ENCODE results near the gene SPAG16.

Gene SPAG16

GRCh38 chr2:214156971-214157370, 872.7 kb downstream of the SPAG16 start:
- no peak for DNase-seq (ENCODE audit: low read depth in 2 of 2)

- no peak for DNase-seq (ENCODE audit: low read depth in 2 of 2)
Observed at GRCh38 chr2:214158851-214159250, 874.6 kb downstream of the SPAG16 start.

DNA sequence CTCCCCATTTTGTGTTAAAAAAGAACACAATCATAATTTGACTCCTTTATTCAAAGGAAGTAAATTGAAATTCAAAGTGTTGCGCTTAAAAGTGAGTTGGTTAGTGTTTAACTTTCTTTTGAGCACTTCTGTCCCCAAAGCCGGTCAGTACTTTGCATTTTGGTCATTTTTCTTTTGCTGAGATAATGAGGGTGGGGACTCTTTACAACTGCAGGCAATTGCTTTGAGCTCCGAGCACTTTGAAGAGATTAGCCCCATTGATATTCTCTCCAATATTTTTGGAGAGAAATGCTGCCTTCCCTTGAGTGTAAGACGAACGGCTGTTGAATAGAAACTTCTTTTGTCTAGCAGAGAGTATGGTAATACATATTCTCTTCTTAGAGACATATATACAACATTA, 885.0 kb downstream of the SPAG16 start:
- DNase-seq (ENCODE audit: low read depth in 2 of 2), result no peak

DNA sequence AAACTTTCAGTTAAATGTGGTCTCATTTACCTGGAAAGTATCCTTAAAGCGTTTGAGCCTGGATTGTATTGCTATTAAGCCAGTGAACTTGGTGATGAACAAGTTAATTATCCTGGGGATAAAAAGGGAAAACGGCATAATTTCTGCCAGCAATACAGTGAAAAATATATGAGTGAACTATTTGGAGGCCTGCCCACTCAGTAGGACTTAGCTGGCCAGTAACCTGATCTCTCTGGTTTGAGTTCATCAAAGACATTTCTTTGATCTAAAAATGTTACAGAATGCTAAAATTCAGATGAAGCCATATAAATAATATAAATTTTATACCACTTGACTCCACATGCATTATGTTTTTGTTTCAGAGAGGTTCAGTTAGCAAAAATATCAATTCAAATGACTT, 885.5 kb downstream of the SPAG16 start:
- no peak for DNase-seq (ENCODE audit: low read depth in 2 of 2)

DNA sequence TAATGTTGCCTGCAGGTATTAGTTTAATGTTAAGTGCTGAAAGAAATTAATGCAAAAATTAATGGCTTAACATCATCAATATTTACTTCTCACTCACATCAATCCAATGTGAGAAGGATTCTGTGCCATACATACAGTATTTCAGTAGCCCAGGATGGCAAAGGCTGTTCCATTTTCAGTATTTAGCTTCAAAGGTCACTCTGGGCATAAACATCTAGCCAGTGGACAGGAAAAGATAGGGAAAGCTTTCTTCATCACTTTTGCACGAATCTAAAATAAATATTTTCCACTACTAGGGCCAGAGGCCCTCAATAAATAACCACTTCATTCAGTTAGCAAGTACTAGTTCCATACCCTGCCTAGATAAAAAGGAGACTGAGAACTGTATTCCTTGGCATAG, 890.3 kb downstream of the SPAG16 start:
- no peak for DNase-seq (ENCODE audit: low read depth in 2 of 2)

DNA sequence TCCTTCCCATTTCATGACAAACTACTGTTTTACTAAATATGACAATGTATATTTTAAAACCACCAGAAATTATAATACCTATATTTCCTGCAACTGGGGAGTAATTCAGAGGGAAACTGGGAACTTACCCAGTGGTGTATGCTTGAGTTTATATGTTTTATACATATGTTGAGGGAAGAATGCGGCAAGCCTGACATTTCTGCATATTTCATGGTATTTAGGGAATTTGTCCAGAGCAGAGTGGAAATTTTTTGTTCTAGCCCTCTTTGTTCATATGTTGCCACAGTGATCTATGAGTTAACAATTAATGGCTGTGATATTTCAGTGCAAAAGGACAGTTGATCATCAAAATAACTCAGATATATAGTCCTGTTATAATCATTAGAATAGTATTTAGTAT, 895.8 kb downstream of the SPAG16 start:
- no peak for DNase-seq (ENCODE audit: low read depth in 2 of 2)

DNA sequence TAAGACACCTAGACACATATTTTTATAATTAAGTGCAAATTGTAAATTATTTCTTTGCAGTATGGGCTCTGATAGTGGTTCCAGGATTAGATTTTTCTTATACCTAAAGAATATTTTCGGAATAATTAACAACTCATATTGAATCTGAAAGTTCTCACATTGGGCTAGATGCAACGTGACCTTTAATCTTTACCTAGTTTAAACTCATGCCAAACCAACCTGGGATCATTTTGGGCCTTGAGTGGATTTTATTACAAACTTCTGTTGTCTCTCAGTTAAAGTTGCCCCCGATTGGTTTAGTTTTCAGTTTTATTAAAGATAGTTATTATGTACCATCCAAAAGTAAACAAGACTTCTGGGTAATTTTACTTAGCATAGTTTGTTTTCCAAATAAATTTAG, 896.4 kb downstream of the SPAG16 start:
- no peak for DNase-seq (ENCODE audit: low read depth in 2 of 2)

- DNase-seq (ENCODE audit: low read depth in 2 of 2), result no peak
Observed at GRCh38 chr2:214184461-214184860, 900.2 kb downstream of the SPAG16 start.

GRCh38 chr2:214185546-214185945, 901.3 kb downstream of the SPAG16 start:
- DNase-seq (ENCODE audit: low read depth in 2 of 2), result no peak

- no peak for DNase-seq (ENCODE audit: low read depth in 2 of 2)
Observed at GRCh38 chr2:214192711-214193110, 908.4 kb downstream of the SPAG16 start.

DNA sequence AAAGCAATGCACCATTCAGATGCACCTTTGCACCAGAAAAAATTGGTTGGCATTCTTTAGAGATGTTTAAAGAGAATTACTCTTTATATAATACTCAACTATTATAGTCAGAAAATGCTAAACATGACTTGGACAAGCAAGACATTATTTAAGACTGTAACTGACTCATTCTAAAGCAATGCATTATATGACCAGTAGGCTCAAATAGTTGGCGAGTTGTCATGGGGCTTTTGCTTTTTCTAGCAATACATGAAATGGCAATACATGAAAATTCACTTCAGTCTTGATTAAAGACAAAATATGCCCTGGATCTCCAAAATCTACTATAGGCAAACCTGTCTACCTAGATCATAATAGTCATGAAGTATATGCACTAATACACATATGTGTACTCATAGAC, 909.7 kb downstream of the SPAG16 start:
- DNase-seq (ENCODE audit: low read depth in 2 of 2), result no peak

DNA sequence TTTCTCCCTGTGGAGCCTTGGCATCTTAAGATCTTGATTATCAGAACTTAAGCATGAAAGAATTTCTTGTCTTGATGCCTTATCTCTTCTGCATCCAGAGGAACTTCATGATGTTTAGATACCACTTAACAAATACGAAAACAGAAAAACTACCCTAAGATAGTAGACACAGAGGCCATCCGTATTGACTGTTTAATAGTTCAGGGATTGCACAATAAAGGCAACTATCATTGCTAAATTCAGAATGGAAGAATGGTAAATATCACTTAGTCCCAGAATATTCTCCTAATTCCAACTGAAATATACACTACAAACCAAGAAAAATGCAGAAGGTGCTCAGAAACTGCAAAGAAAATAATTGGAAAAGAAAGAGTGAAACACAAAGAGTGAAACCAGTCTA, 912.0 kb downstream of the SPAG16 start:
- no peak for DNase-seq (ENCODE audit: low read depth in 2 of 2)

DNA sequence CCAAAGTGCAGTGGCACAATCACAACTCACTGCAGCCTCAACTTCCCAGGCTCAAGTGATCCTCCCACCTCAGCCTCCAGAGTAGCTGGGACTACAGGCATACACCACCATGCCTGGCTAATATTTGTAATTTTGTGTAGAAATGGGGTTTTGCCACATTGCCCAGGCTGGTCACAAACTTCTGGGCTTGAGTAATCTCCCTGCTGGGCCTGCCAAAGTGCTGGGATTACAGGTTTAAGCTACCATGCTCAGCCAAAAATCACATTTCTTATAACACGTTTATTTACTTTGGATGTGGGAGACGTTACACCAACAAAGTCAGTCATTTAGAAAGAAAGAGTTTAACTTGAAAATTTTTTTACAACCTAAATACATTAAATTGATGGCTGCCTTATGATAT, 917.6 kb downstream of the SPAG16 start:
- no peak for DNase-seq (ENCODE audit: low read depth in 2 of 2)

DNA sequence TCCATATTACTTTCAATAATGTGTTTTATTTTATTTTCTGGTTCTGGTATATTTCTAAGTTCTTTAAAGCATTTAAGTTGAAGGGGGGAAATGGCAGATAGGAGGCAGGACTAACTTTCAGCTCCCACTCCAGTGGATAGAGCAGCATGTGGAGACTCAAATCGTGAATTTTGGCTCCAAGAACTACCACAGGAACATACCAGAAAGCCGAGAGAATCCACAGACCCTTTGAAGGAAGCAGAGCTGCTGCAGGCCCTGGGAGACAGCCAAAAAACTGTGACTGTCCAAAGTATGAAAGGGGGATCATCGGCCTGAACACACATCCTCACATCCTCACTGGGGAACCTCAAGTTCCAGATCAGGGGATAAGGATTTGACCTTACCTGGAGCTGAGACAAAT, 919.0 kb downstream of the SPAG16 start:
- no peak for DNase-seq (ENCODE audit: low read depth in 2 of 2)

DNA sequence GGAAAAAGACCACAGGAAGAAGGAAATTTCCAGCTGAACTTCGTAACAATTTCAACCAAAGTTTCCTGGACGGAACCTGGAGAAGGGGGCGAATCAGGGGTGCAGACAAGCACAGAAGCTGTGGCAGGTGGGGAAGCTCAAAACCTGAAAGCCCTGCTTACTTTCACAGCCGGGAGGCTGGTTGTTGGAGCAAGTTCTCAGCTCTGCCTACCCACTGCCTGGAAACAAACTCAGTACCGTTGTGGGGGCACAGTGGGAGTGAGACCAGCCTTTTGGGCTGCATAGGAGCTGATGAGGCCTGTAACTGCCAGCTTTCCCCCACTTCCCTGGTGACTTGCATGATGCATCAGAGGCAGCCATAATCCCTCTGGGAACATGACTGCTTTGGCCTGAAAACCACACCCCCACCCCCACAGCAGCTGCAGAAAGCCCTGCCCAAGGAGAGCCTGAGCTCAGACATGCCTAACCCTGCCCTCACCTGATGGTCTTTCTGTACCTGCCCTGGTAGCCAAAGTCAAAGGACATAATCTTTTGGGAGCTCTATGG, 919.6 kb downstream of the SPAG16 start:
- DNase-seq (ENCODE audit: low read depth in 2 of 2), result no peak

- no peak for DNase-seq (ENCODE audit: low read depth in 2 of 2)
Observed at GRCh38 chr2:214215107-214215506, 930.8 kb downstream of the SPAG16 start.

DNA sequence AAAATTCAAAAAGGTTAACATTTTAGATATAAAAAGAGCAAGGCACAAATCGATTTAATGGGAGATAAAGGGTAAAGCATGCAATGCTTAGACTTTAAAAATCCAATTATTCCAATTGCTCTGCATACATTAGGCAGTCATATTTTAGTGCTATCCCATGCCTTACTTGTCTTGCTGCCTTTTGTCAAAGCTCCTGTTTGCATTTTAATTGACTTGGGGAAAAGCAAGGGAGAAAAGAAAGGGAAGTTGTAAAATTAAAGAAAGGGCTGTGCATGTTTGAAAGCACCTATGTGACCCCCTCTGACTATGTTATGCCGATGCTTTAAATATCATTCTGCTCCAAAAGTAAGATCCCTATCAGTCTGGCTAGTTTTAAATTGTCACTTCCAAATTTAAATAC, 932.9 kb downstream of the SPAG16 start:
- DNase-seq (ENCODE audit: low read depth in 2 of 2), result no peak

- DNase-seq (ENCODE audit: low read depth in 2 of 2), result no peak
Observed at GRCh38 chr2:214217599-214217998, 933.3 kb downstream of the SPAG16 start.

DNA sequence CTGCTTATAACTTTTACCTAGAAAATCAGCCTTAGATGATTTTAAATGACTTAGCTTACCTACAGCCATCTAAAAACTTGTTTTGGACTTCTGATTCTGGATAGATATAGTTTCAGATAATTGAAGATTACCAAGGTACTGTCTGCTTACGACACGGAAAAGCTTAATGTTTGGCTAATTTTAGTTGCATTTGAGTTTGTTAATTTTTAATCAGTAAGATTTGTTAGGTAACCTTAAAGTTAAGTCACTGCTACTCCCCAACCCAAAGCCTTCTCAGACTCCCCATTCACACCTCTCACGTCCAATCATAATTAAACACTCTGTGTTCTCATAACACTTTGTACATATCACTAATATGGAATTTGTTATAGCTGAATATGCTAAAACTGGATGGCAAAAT, 936.0 kb downstream of the SPAG16 start:
- no peak for DNase-seq (ENCODE audit: low read depth in 2 of 2)

DNA sequence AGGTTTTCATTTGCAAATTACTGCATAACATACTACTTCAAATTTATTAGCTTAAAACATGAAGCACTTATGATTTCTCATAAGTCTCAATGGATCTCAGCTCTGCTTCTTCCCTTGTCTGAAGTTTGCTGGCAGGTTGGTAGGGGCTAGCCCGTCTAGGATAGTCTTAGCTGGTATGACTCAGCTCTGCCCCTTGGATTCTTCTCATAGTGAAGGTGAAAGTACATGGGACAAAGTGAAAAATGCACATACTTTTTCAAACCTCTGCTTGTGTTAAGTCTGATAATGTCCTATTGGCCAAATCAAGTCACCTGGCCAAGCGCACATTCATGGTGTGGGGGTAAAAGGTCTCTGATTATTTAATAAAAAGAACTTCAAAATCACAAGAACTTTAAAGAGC, 941.8 kb downstream of the SPAG16 start:
- DNase-seq (ENCODE audit: low read depth in 2 of 2), result no peak

- no peak for DNase-seq (ENCODE audit: low read depth in 2 of 2)
Observed at GRCh38 chr2:214232271-214232670, 948.0 kb downstream of the SPAG16 start.

DNA sequence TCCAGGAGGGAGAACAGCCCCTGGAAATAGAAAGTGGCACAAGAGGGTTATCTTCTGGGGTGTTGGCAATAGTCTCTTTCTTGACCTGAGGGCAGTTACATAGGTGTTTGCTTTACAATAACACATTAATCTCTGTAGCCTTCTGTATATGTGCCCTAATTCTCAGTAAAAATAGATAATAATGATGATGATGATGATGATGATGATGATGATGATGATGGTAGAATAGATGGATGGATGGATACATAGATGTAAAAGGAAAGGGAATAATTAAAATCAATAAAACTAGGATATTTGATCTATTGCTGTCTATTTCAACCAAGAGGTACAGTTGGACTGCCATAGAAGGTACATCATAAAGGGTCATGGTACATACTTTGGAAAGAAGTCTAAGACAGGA, 948.9 kb downstream of the SPAG16 start:
- DNase-seq (ENCODE audit: low read depth in 2 of 2), result no peak

GRCh38 chr2:214242797-214243196, 958.5 kb downstream of the SPAG16 start:
- no peak for DNase-seq (ENCODE audit: low read depth in 2 of 2)

DNA sequence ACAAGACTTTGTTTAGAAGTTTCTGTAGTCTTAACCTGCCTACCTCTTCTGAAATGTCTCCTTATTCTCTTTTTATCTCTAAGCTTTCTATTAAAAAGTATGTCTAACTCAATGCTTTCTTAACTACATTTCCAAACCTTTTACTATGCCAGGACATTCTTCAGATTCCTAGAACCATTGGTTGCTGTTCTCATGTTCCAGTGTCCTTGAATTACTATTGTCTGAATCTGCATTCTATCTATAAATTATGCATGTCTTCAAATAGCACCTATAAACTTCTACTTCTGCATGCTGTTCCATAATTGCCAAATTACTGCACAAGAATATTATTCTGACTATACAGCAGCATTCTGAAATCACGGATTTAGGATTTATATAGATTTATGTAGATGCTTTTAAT, 960.6 kb downstream of the SPAG16 start:
- no peak for DNase-seq (ENCODE audit: low read depth in 2 of 2)

DNA sequence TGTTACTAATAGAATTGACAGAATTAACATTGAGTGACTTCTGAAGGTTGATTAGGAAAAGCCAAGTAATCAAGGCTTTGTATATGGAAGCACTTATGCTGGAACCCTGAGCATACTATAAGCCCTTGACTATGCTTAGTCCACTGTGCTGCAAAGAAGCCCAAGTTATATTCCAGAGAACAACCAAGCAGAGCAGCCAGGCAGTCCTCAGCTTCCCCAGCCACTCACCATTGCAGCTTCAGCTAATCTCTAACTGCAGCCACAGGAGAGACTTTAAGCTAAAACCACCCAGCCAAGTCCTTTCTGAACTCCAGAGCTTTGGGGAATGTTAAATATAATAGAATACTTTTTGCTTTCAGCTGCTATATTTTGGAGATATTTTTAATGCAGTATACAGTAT, 962.2 kb downstream of the SPAG16 start:
- DNase-seq (ENCODE audit: low read depth in 2 of 2), result no peak

Measured in stimulated activated CD4-positive, alpha-beta T cell treated with anti-CD3 and anti-CD28 coated beads, Interleukin-15, amount 100 ng/mL, for 48 hours (primary cell).